ENCODE measurements around the gene STAU1. TPM values are rescaled to one million over a fixed set of nuclear protein-coding genes. Genes with fewer than 3 reads are reported as not detected.

Gene STAU1
- total and polyA plus RNA-seq, 2 of the 13 experiments (the other 11 are each of a cell fraction or from before 2014, with no cell fraction given) = 119 to 133 TPM

- TF ChIP-seq E2F5 (CRISPR knock-in tag; conservative IDR thresholded peaks at IDR 0.05) (peak; percentile 92), ELF1 (CRISPR knock-in tag; IDR thresholded peaks at IDR 0.05) (peak; percentile 80), ZNF652 (CRISPR knock-in tag; IDR thresholded peaks at IDR 0.05; ENCODE audit: borderline replicate concordance, low read depth) (no peak), ZNF674 (CRISPR knock-in tag; IDR thresholded peaks at IDR 0.05; ENCODE audit: low read depth) (peak; percentile 80; the same call in 1 of the 2 replicates), NCOA1 (CRISPR knock-in tag; IDR thresholded peaks at IDR 0.05) (peak; percentile 24; the same call in 1 of the 2 replicates), ZFP90 (CRISPR knock-in tag; IDR thresholded peaks at IDR 0.05; ENCODE audit: borderline replicate concordance) (peak; percentile 4; the same call in 1 of the 2 replicates), ZNF605 (CRISPR knock-in tag; IDR thresholded peaks at IDR 0.05) (no peak), RFXAP (CRISPR knock-in tag; IDR thresholded peaks at IDR 0.05; ENCODE audit: borderline replicate concordance) (peak; percentile 89; the same call in 1 of the 2 replicates), MLLT10 (CRISPR knock-in tag; IDR thresholded peaks at IDR 0.05) (no peak), CAMTA2 (CRISPR knock-in tag; IDR thresholded peaks at IDR 0.05; ENCODE audit: borderline replicate concordance) (no peak), NFKBIZ (CRISPR knock-in tag; IDR thresholded peaks at IDR 0.05) (peak; percentile 77; the same call in 1 of the 2 replicates), CENPBD1 (CRISPR knock-in tag; IDR thresholded peaks at IDR 0.05; ENCODE audit: borderline replicate concordance, low read depth) (no peak; the same call in 1 of the 2 replicates), FOXM1 (CRISPR knock-in tag; IDR thresholded peaks at IDR 0.05) (no peak), IKZF4 (CRISPR knock-in tag; IDR thresholded peaks at IDR 0.05; ENCODE audit: borderline replicate concordance, low read depth, not compliant biosample characterization) (peak; percentile 35), TCF12 (IDR thresholded peaks at IDR 0.05) (no peak), TCF12 (CRISPR knock-in tag; IDR thresholded peaks at IDR 0.05) (peak; percentile 5; the same call in 1 of the 2 replicates), FOXK2 (IDR thresholded peaks at IDR 0.05) (0 out of 2 replicates have a peak, but pooled peaks have one; percentile 24), ZBTB20 (CRISPR knock-in tag; IDR thresholded peaks at IDR 0.05; ENCODE audit: borderline replicate concordance, low read depth) (peak; percentile 74; the same call in 1 of the 2 replicates), DPF2 (CRISPR knock-in tag; IDR thresholded peaks at IDR 0.05; ENCODE audit: borderline replicate concordance, low read depth) (no peak), TSC22D2 (CRISPR knock-in tag; IDR thresholded peaks at IDR 0.05; ENCODE audit: borderline replicate concordance) (peak; percentile 67; the same call in 1 of the 2 replicates), STAG1 (CRISPR knock-in tag; IDR thresholded peaks at IDR 0.05) (0 out of 2 replicates have a peak, but pooled peaks have one; percentile 12), EEA1 (CRISPR knock-in tag; IDR thresholded peaks at IDR 0.05; ENCODE audit: borderline replicate concordance) (peak; percentile 79), ZNF550 (CRISPR knock-in tag; IDR thresholded peaks at IDR 0.05; ENCODE audit: borderline replicate concordance) (no peak), PLSCR1 (CRISPR knock-in tag; IDR thresholded peaks at IDR 0.05; ENCODE audit: borderline replicate concordance) (no peak), ZNF720 (CRISPR knock-in tag; IDR thresholded peaks at IDR 0.05) (no peak), ZNF446 (CRISPR knock-in tag; IDR thresholded peaks at IDR 0.05) (peak; percentile 79; the same call in 1 of the 2 replicates), FOXO1 (CRISPR knock-in tag; IDR thresholded peaks at IDR 0.05) (peak; percentile 58; the same call in 1 of the 2 replicates)
- TF ChIP-seq, protein P1, sequence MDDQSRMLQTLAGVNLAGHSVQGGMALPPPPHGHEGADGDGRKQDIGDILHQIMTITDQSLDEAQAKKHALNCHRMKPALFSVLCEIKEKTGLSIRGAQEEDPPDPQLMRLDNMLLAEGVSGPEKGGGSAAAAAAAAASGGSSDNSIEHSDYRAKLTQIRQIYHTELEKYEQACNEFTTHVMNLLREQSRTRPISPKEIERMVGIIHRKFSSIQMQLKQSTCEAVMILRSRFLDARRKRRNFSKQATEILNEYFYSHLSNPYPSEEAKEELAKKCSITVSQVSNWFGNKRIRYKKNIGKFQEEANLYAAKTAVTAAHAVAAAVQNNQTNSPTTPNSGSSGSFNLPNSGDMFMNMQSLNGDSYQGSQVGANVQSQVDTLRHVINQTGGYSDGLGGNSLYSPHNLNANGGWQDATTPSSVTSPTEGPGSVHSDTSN (CRISPR knock-in tag; IDR thresholded peaks at IDR 0.05; ENCODE audit: borderline replicate concordance) = no peak
These were observed at the start of gene STAU1 (continued) for GRCh38 chr20:49187851-49188641.
